HepG2 (cell line): ENCODE measurements around the gene MID1. TPM values are rescaled to one million over a fixed set of nuclear protein-coding genes. Genes with fewer than 3 reads are reported as not detected.

Source experiments
- ATAC-seq: fragments of 200-7000 bp; cut with Tn5 transposase; 3 replicates; pipeline ENCODE4 v1.9.1; 2020; ENCODE audit warnings: mild to moderate bottlenecking, moderate library complexity
- BruUV-seq: library from RNA; stranded (reverse); fragments of 400-500 nt; replicated peaks from 2 replicates; lab custom pipeline; 2021; lab: Mats Ljungman, UMichigan
- CTCF ChIA-PET: fragments of 300-600 bp; formaldehyde crosslinking; extraction: SDS; loops from one replicate; lab custom pipeline; 2021; ENCODE audit warnings: low total read pairs, inconsistent platforms, low intra/inter-chr PET ratio; lab: Yijun Ruan, JAX
- POLR2A ChIA-PET: fragments of 350-600 bp; sonication (Branson Sonifier 250); formaldehyde crosslinking; loops from one replicate; lab custom pipeline; 2020; ENCODE audit warnings: antibody characterized with exemption, inconsistent platforms; lab: Yijun Ruan, JAX
- DNase-seq: peaks from one replicate; pipeline ENCODE4 v3.0.0-alpha.2; 2015; ENCODE audit warnings: low spot score
- FAIRE-seq: peaks from 3 replicates; lab custom pipeline; 2011; peaks lifted over from hg19 to GRCh38; lab: Jason Lieb, UNC
- H2AFZ ChIP-seq: one replicate; pipeline ENCODE4 v1.6.1; 2011; ENCODE audit warnings: low read length, inconsistent platforms
- H3K27ac ChIP-seq: fragments of 300-600 bp; 3 replicates; pipeline ENCODE4 v1.8.0; 2011; ENCODE audit warnings: mixed run types, mild to moderate bottlenecking, mixed read lengths, low read length, inconsistent platforms; ENCODE audit not compliant: insufficient read depth; ENCODE audit errors: extremely low read length
- H3K27me3 ChIP-seq, 2 experiments: fragments of 200-600 bp in 1 of 2; 2 replicates in 1 of 2; 3 replicates in 1 of 2; pipeline versions ENCODE4 v1.6.0 to v1.8.0; 2011; ENCODE audit warnings: low read length in 2 of 2, mild to moderate bottlenecking in 2 of 2, moderate library complexity in 2 of 2, inconsistent platforms in 1 of 2; ENCODE audit not compliant: insufficient read depth in 2 of 2, control insufficient read depth in 1 of 2
- H3K36me3 ChIP-seq, 2 experiments: fragments of 200-600 bp in 1 of 2; replicated peaks in 1 of 2; 2 replicates in 1 of 2; 3 replicates in 1 of 2; pipeline versions ENCODE4 v1.5.1 to v1.8.0; 2011; ENCODE audit warnings: low read length in 2 of 2, inconsistent platforms in 1 of 2; ENCODE audit not compliant: insufficient read depth in 2 of 2, control insufficient read depth in 1 of 2
- H3K4me1 ChIP-seq: 2 replicates; pipeline ENCODE4 v1.5.1; 2012; ENCODE audit warnings: low read length, inconsistent platforms; ENCODE audit not compliant: insufficient read depth
- H3K4me2 ChIP-seq: 2 replicates; pipeline ENCODE4 v1.6.0; 2011; ENCODE audit warnings: low read depth, low read length, inconsistent platforms
- H3K4me3 ChIP-seq, 3 experiments: fragments of 200-600 bp in 1 of 3; sonication (generic), shearing (Covaris generic) in 1 of 3; replicated peaks in 1 of 3; 2 replicates each; pipeline ENCODE4 v1.5.1; 2011 to 2016; ENCODE audit warnings: low read length in 3 of 3, inconsistent platforms in 2 of 3, low read depth in 2 of 3, mild to moderate bottlenecking in 2 of 3, control low read depth in 1 of 3, mixed read lengths in 1 of 3; ENCODE audit not compliant: insufficient read depth in 1 of 3
- H3K79me2 ChIP-seq: one replicate; pipeline ENCODE4 v1.6.1; 2011; ENCODE audit warnings: low read length, inconsistent platforms; ENCODE audit not compliant: insufficient read depth
- H3K9ac ChIP-seq: 2 replicates; pipeline ENCODE4 v1.6.0; 2011; ENCODE audit warnings: mild to moderate bottlenecking, low read depth, low read length, inconsistent platforms; ENCODE audit not compliant: insufficient read depth
- H3K9me3 ChIP-seq: 2 replicates; pipeline ENCODE4 v1.5.1; 2012; ENCODE audit warnings: mild to moderate bottlenecking, low read length
- H4K20me1 ChIP-seq: 2 replicates; pipeline ENCODE4 v1.6.0; 2011; ENCODE audit warnings: inconsistent platforms, mild to moderate bottlenecking, low read length, moderate library complexity; ENCODE audit not compliant: insufficient read depth
- ZNF468 ChIP-seq: sonication (generic); formaldehyde crosslinking; IDR thresholded peaks from 2 replicates; pipeline ENCODE4 v1.8.0; 2022; ENCODE audit warnings: mild to moderate bottlenecking, moderate library complexity, missing genetic modification reagents
- WGBS: methylation state at CpG from one replicate; pipeline ENCODE4 v1.1.6; 2017; ENCODE audit warnings: low lambda C conversion rate; 5-methylcytosine and 5-hydroxymethylcytosine counted together
- in situ Hi-C: cut with HindIII; loops from 2 replicates; pipeline ENCODE4 v1.10.0; 2017; ENCODE audit warnings: low pct_unique_long_range_greater_than_20kb; ENCODE audit not compliant: extremely low pct_ligation_motif_present
- intact Hi-C: fragments of 100-400 bp; cut with micrococcal nuclease; formaldehyde crosslinking; loops from one replicate; pipeline ENCODE4 v1.10.0; 2022; ENCODE audit not compliant: unreplicated experiment
- polyA plus RNA-seq, 8 experiments: library from polyadenylated mRNA; depleted of rRNA in 3 of 8; stranded (reverse) in 7 of 8; unstranded in 1 of 8; fragments of >200 nt; fragmentation: Illumina TruSeq in 4 of 8; extraction: Trizol in 4 of 8; gene quantifications; 2 replicates each; pipeline versions ENCODE4 v1.2.1 to v1.2.3, GENCODE V29; 2011 to 2016; ENCODE audit warnings: low read depth in 4 of 8, missing spikeins in 1 of 8, mixed read lengths in 1 of 8; ENCODE audit not compliant: insufficient read depth in 1 of 8
- small RNA-seq, 3 experiments: library from RNA; depleted of rRNA; stranded (forward); fragments of <200 nt; gene quantifications; one replicate each; pipeline ENCODE3, GENCODE V24; 2012; ENCODE audit warnings: low read depth in 2 of 3, low replicate concordance in 1 of 3; ENCODE audit not compliant: insufficient read length in 3 of 3, insufficient read depth in 2 of 3
- total RNA-seq, 5 experiments: library from RNA; depleted of rRNA; stranded (reverse); fragments of >200 nt; fragmentation: Illumina TruSeq; extraction: Trizol; gene quantifications; 2 replicates each; pipeline ENCODE4 v1.2.3, GENCODE V29; 2016; ENCODE audit warnings: low read depth in 1 of 5

The MID1 gene
- total and polyA plus RNA-seq, 2 of the 13 experiments (the other 11 are each of a cell fraction or from before 2014, with no cell fraction given) = 0.86 to 1.1 TPM

DNA sequence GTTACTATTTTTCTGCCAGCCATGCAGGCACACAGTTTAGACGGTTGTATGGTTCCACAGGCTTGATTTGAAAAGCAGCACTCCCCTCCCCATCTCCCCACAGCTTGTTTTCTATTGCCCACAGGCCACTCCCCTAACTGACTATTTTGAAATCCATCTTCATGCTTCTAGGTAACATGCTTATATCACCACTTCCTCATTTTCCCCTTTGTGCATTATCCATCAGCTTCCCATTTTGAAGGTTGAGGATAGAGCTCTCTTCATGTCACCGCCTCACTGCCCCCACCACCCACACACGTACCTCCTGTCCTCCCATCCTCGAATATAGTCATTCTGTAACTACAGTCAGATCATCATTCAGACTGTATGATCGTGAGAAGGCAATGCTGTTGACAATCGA lies 224.7 kb downstream of the MID1 start:
- in situ Hi-C loops = no loop called here
- ChIA-PET POLR2A (no interaction called here), CTCF (no interaction called here)
- Histone ChIP-seq H3K9me3 (no peaks in the 10 kb centered on the region), H3K4me2 (no peak overlapping the region), H3K4me3 (no peak overlapping the region), H3K4me1 (no peaks in the 10 kb centered on the region), H3K79me2 (no peaks in the 10 kb centered on the region), H3K27me3 (no peaks in the 10 kb centered on the region), H2AFZ (no peak overlapping the region), H4K20me1 (no peaks in the 10 kb centered on the region), H3K27ac (no peak overlapping the region), H3K9ac (no peak overlapping the region), H3K36me3 (no peaks in the 10 kb centered on the region)
- ATAC-seq = no peak
- FAIRE-seq = no peak
- TF ChIP-seq ZNF468 (CRISPR knock-in tag) = no peak
- intact Hi-C loops = no loop called here
- no TSS peak for BruUV-seq
- WGBS = 47% methylated on average over 6 of the region's 6 CpGs
- DNase-seq = no peak

Small RNA genes within 50 kb of the gene (small RNA-seq; reads per million reads assigned to genes)
- gene RNU6-800P = 0 reads per million in 3 experiments
